ENCODE data around the gene LRRC75B.
"Not testable (repeated sequence)": the region's sequence is repeated elsewhere in the genome, so short reads cannot be mapped to it uniquely, and the experiment has no call there.

The LRRC75B gene

GRCh38 chr22:24554313-24555164, 38.3 kb downstream of the LRRC75B start, which contains the start of gene GUCD1:
Gene GUCD1, minus strand, starts transcription at chr22:24555138. Its CDS starts 147 bp downstream, at chr22:24554991.
- no peak for DNase-seq (ENCODE audit: low read depth in 2 of 2)

DNA sequence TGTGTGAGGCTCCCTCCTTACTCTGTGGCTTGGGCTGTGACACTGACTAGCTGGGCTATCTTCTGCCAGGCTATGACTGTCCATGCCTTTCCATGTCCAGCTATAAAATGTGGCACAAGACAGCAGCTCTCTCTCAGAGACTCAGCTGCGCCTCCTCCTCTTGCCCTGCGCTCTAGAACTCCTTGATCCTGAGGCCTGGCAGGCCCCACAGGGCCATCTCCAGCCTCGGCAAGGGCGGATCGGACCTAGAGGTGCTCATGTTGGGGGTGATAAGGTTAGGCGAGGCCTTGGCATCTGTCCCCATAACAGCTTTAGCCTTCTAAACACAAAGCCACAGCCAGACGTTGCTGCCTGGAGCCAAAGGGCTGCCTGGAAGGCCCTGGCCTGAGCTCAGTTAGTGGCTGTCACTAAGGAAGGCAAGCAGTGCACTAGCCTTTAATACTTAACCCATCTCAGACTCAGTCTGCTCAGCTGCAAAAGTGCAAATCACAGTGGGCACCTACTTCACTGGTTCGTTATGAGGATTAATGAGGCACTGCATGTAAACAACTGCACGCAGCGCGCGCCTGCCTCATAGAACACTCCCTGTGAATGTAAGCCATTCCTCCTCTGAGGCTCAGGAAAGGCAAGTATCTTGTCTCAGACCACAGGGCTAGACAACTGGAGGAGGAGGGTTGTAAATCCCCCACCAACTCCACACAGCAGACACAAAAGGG, 39.1 kb downstream of the LRRC75B start:
- DNase-seq (ENCODE audit: low read depth in 2 of 2), result no peak

GRCh38 chr22:24552503-24553286, 40.2 kb downstream of the LRRC75B start:
- not testable (repeated sequence) for DNase-seq (ENCODE audit: low read depth in 2 of 2)

DNA sequence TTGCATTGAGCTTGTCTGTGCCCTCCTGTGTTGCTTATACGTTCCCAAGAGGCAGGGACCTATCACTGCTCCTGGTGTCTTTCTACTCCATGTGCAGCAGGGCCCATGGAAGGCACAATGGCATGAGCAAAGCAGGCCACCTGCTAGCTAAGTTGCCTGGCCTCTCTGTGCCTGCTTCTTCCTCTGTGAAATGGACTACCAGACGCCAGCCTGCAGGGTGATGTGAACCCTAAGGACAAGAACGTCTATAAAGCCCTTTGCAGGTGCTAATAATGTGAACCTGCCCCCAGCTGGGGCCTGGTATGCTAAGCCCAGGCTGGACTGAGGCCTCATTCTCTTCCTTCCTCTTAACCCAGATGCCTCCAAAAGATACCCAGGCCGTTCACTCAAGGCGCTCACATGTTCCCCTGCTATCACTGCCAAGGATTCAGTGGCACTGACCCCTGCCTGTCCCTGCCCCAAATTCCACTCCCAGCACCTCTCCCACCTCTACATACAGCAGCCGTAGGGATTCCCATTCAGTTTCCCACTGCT, 41.9 kb downstream of the LRRC75B start:
- DNase-seq (ENCODE audit: low read depth in 2 of 2), result no peak

- no peak for DNase-seq (ENCODE audit: low read depth in 2 of 2)
These were observed 42.6 kb downstream of the LRRC75B start for GRCh38 chr22:24550028-24550901.

DNA sequence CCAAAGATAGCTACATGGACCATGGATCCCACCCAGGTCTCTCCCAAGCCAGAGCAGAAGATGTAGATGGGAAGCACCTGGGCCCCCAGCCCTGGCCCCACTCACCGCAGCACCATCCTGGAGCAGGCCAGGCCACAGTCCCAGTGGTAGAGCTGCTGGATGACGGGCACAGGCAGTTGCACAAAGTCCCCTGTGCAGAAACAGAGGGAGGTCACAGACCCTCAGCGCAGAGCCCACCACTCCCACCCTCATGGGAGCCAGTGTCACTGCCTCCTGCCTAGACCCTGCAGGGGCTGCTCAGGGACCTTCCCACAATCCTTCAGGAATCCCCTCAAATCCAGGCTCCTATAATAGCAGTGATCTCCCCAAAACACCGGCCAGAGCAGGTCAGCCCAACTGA, 44.1 kb downstream of the LRRC75B start:
- DNase-seq (ENCODE audit: low read depth in 2 of 2), result no peak

GRCh38 chr22:24543679-24544243, 49.1 kb downstream of the LRRC75B start:
- DNase-seq (ENCODE audit: low read depth in 2 of 2), result no peak

GRCh38 chr22:24543185-24543601, 49.7 kb downstream of the LRRC75B start:
- DNase-seq (ENCODE audit: low read depth in 2 of 2), result no peak

- no peak for DNase-seq (ENCODE audit: low read depth in 2 of 2)
These were observed 50.2 kb downstream of the LRRC75B start for GRCh38 chr22:24542641-24543040.

DNA sequence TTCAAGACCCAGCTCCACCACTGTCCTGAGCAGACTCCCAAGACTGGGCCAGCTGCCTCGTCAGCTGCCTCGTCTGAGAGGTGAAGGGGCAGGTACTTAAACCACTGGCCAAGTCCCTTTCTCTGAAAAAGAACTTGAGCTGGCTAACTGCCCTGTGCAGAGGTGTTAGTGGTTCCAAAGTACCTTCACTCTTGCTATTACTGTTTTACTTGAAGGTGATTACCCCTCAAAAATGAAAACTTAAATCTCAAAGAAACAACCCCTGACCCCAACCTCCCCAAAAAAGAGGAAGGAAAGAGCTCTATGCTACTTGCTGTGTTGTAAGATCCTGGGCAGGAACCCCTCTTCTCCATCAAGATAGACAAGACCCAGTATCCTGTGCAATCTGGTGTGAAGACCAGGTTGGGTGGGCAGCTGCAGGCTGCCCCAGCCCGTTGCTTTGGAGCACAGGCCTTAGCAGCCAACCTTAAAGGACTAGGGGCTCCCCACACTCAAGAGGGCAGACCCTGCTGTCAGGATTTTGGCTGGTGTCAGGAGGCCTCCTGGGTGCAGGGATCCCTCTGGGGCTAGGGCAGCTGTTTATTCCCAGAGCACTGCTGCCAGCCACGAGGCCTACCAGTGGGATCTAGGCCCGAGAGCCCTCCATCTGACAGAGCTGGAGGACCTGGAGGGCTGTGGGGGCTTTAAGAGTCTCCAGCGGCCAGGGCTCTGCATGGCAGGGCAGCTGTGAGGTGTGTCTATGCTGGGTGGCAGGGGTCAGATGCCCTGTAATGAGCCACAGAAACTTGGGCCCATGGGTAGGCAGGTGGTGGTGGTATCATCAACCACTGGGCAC, 51.0 kb downstream of the LRRC75B start:
- DNase-seq (ENCODE audit: low read depth in 2 of 2), result no peak

GRCh38 chr22:24540470-24540869, 52.4 kb downstream of the LRRC75B start:
- no peak for DNase-seq (ENCODE audit: low read depth in 2 of 2)

DNA sequence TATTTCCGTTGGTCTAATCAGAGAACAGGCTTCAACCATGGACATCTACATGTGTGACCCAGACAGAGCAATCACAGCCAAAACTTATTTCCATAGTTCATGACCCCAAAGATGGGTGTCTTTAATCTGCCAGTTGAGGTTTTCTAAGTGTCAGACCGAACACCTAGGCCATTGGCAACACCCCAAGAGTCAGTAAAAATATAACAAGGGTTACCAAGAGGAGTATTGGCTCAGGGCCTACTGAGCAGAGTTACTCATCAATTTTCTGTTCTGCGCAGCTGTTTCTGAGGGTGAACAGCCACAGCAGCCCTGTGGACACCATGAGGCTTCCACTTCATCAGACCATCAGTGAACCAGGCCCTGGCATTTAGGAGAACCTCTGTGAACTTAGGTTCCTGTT, 56.8 kb downstream of the LRRC75B start:
- DNase-seq (ENCODE audit: low read depth in 2 of 2), result no peak

Data from stimulated activated CD4-positive, alpha-beta T cell treated with anti-CD3 and anti-CD28 coated beads, Interleukin-1b, Interleukin-23, amount 100 ng/mL, for 1 hour (primary cell).